ENCODE data around the gene MARCHF5. TPM values are rescaled to one million over a fixed set of nuclear protein-coding genes. Genes with fewer than 3 reads are reported as not detected.
"Not testable (repeated sequence)": the region's sequence is repeated elsewhere in the genome, so short reads cannot be mapped to it uniquely, and the experiment has no call there.

MARCHF5 gene
- total and polyA plus RNA-seq, 10 of the 15 experiments (the other 5 are each of a cell fraction or from before 2014, with no cell fraction given), result 4.8 to 46.8 (median 19.0) TPM

GRCh38 chr10:92342796-92343195 is 51.8 kb downstream of the MARCHF5 start (continued):
- TF ChIP-seq RCOR1 (conservative IDR thresholded peaks at IDR 0.05; ENCODE audit: low read depth, low read length), result no peak
- TF ChIP-seq ZBED1 (IDR thresholded peaks at IDR 0.05; ENCODE audit: borderline replicate concordance), result no peak

DNA sequence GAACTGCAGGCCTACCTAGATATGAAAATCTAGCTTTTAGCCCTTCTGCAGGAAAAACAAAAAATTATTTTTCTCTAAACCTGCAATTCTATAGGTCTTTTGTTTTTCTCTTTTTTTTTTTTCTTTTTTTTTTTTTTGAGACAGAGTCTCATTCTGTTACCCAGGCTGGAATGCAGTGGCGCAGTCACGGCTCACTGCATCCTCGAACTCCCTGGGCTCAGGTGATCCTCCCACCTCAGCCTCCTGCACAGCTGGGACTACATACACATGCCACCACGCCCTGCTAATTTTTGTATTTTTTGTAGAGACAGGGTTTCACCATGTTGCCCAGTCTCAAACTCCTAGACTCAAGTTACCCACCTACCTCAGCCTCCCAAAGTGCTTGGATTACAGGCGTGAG is 54.6 kb downstream of the MARCHF5 start:
- RAD21 ChIA-PET (ENCODE audit: unreplicated experiment); H3K27ac ChIP-seq (ENCODE audit: control insufficient read depth, insufficient read depth); H2AFZ ChIP-seq (ENCODE audit: control insufficient read depth, low read depth, low read length); BruUV-seq (replicated peaks); H3K36me3 ChIP-seq (ENCODE audit: control insufficient read depth in 2 of 2, insufficient read depth in 2 of 2, low read length in 1 of 2); DNase-seq (ENCODE audit: low read depth, low spot score); H3K9ac ChIP-seq (ENCODE audit: control insufficient read depth, insufficient read depth, low read length); in situ Hi-C loops (cut with MboI); H3K4me1 ChIP-seq (ENCODE audit: control insufficient read depth, insufficient read depth, low read length); FAIRE-seq; H3K4me3 ChIP-seq; H4K20me1 ChIP-seq (ENCODE audit: control insufficient read depth, insufficient read depth); H3K27me3 ChIP-seq (replicated peaks in 1 of 2; ENCODE audit: control insufficient read depth in 2 of 2, insufficient read depth in 2 of 2, low read length in 1 of 2); H3K79me2 ChIP-seq (ENCODE audit: control insufficient read depth, insufficient read depth, low read length); H3K9me3 ChIP-seq (replicated peaks; ENCODE audit: control insufficient read depth, insufficient read depth, low read length); H3K4me2 ChIP-seq (ENCODE audit: control insufficient read depth, insufficient read depth); intact Hi-C loops (cut with micrococcal nuclease; ENCODE audit: unreplicated experiment); ATAC-seq: not testable (repeated sequence)
- ChIA-PET CTCF (interaction anchor here (0.6 to 0.7 kb wide), 2 partner anchors 44 to 124 kb away, joined by 4 read pairs; no protein-coding TSS in a partner anchor), POLR2A (interaction anchor here (0.5 kb wide), 1 partner anchor 99 kb away, joined by 3 read pairs; no protein-coding TSS in a partner anchor), SMC1A (ENCODE audit: uncharacterized antibody, unreplicated experiment) (interaction anchor here (0.8 to 0.9 kb wide), 2 partner anchors 53 to 75 kb away, joined by 3 read pairs; no protein-coding TSS in a partner anchor)
- 89% methylated on average over 5 of the region's 5 CpGs for WGBS (ENCODE audit: insufficient coverage, insufficient replicate concordance, low lambda C conversion rate, missing lambda C conversion rate)

DNA sequence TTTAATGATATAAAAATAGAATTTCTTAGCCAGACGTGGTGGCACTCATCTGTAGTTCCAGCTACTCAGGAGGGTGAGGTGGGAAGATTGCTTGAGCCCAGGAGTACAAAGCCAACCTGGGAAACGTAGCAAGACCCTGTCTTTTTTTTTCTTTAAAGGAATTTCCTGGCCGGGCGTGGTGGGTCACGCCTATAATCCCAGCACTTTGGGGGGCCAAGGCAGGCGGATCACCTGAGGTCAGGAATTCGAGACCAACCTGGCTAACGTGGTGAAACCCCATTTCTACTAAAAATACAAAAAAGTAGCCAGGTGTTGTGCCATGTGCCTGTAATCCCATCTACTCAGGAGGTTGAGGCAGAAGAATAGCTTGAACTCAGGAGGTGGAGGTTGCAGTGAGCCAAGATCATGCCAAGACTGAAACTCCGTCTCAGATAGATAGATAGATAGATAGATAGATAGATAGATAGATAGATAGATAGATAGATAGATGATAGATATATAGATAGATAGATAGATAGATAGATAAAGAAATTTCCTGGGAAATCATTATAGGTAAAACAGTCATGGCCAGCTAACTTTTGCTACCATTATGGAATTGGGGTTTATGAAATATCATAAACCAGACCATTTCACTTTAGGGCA is 56.2 kb downstream of the MARCHF5 start:
- CTCF ChIA-PET, result interaction anchor here (0.8 kb wide), 1 partner anchor 12 kb away, joined by 3 read pairs; no protein-coding TSS in a partner anchor
- POLR2A ChIA-PET; SMC1A ChIA-PET (ENCODE audit: uncharacterized antibody, unreplicated experiment): not testable (repeated sequence)

More for the DNA sequence above, 56.2 kb downstream of the MARCHF5 start:
- 96% methylated on average over 9 of the region's 9 CpGs for WGBS (ENCODE audit: insufficient coverage, insufficient replicate concordance, low lambda C conversion rate, missing lambda C conversion rate)
- H3K4me2 ChIP-seq (ENCODE audit: control insufficient read depth, insufficient read depth); RAD21 ChIA-PET (ENCODE audit: unreplicated experiment); H3K36me3 ChIP-seq (ENCODE audit: control insufficient read depth in 2 of 2, insufficient read depth in 2 of 2, low read length in 1 of 2); DNase-seq (ENCODE audit: low read depth, low spot score); H2AFZ ChIP-seq (ENCODE audit: control insufficient read depth, low read depth, low read length); FAIRE-seq; H3K4me3 ChIP-seq; H3K9me3 ChIP-seq (replicated peaks; ENCODE audit: control insufficient read depth, insufficient read depth, low read length); BruUV-seq (replicated peaks); intact Hi-C loops (cut with micrococcal nuclease; ENCODE audit: unreplicated experiment); H4K20me1 ChIP-seq (ENCODE audit: control insufficient read depth, insufficient read depth); H3K79me2 ChIP-seq (ENCODE audit: control insufficient read depth, insufficient read depth, low read length); H3K27ac ChIP-seq (ENCODE audit: control insufficient read depth, insufficient read depth); H3K27me3 ChIP-seq (replicated peaks in 1 of 2; ENCODE audit: control insufficient read depth in 2 of 2, insufficient read depth in 2 of 2, low read length in 1 of 2); ATAC-seq; H3K4me1 ChIP-seq (ENCODE audit: control insufficient read depth, insufficient read depth, low read length); in situ Hi-C loops (cut with MboI); H3K9ac ChIP-seq (ENCODE audit: control insufficient read depth, insufficient read depth, low read length): not testable (repeated sequence)

Data from GM12878 (cell line).